ENCODE results near the gene BCAS3.

The BCAS3 gene

DNA sequence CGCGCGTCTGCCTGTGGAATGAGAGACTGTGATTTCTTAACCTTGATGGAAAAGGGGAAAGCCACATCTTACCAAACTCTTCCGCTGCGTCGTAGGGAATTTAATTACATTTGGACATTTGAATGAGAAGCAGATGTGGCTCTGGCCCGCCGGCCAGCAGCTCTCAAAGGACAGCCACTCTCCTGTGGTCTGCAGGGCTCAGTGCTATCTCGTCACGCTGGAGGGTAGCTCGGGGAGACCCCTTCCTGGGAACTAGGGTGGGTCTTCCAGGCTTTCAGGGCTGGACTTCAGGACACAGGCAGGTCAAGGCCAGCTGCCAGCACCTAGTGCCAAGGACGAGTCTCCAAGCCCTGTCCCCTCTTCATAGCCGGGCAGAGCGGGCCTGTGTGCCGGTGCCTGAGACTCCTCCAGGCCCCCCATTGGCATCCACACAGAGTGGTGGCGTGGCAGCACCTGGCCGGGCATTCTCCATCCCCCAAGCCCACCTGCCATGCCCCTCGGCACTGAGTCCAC lies 706.1 kb downstream of the BCAS3 start:
- no peak for DNase-seq (ENCODE audit: low read depth)

DNA sequence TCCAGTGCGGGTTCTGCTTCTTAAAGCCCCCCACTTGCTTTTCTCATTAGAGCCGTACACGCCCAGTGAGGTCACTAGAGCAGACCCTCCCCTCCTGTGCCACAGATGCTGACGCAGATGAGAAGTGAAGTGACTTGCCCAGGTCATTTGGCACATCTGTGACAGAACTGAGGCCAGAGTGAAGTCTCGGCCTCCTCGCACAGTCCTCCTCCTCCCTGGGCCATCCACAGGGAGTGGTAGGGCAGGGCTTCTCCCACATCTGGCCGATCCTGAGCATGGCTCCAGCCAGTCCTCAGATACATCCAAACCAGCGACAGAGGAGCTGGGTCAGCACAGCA lies 706.7 kb downstream of the BCAS3 start:
- no peak for DNase-seq (ENCODE audit: low read depth)

DNA sequence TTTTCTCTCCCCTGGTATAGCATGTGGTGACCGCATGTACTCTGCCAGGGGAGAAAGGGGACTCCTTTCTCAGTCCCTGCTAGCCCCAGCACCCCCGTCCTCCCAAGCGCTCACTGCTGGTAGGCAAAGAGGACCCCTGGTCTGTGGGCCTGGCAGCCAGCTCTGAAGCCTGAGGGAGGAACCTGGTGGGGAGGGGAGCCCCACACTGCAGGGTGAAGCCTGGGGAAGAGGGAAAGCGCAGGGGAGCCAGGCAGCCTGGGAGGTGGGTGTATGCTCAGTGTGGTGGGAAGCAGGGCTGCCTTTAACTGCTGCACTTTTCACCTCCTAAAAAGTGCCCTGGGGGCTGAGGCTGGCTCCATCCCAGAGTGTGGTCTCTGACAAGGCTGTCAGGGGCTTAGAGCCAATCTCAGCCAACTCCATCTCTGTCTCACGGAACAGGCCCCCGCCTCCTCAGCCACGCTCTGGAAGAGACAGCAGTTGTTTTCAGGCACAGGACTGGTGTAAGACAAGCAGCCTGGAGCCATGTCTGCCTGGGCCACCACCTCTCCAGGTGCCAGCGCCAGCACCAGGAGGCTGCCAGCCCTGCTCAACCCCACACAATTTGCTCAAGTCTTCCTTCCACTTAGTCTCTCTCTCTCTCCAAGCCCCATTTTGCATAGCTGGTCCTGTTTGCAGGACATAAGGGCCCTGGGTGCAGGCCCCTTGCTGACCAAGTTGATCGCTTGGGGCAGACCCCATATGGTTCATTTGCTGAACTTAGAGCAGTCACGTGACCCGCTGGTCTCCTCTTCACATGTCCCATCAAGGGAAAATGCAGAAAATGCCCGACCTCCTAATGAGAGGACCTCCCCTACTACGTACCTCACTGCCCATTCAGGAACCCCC lies 707.3 kb downstream of the BCAS3 start:
- no peak for DNase-seq (ENCODE audit: low read depth)

DNA sequence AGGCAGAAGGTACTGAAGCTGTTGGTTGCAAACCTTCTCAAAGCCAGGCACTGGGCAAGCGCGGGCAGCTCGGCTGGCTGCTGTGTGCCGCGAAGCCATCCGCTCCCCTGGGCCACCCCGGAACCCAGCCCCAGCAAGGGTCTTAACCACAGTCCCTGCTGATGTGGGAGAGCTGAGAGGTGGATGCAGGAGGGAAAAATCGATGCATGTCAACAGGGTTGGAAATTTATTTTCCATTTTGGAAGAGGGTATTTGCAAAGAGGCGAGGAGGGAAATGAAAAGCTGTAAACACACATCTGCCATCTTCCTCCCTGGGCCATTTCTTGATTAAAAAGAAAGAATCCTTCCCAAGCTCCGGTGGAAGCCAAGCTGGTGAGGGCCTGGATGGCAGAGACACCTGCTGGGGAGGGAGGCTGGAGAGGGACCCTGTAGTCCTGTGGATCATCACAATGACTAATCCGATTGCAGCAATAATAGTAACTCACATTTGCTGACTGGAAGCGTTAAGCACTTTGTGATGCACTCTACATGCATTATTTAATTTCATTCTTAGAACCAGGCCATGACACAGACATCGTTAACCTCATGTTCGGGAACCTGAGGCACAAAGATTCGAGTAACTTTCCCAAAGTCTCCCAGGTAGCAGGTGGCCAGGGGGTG lies 708.1 kb downstream of the BCAS3 start:
- no peak for DNase-seq (ENCODE audit: low read depth)

DNA sequence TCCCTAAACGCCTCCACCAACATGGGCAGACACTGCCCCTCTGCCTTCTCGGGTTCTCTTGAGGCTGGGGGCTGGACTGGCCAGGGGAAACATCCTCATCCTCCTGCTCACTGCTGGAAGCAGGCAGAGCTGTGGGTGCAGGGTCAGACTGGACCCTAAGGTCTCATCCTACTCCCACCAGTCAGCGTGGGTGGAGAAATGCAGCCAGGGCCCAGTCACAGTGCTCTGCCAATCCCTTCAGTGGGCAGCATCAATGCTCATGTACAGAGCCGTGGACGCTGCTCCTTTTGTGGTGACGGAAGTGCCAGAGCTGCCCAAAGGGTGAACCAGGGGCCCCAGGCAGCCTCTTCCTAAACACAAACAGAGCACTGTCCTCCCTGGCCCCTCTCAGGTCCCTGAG lies 708.6 kb downstream of the BCAS3 start:
- no peak for DNase-seq (ENCODE audit: low read depth)

DNA sequence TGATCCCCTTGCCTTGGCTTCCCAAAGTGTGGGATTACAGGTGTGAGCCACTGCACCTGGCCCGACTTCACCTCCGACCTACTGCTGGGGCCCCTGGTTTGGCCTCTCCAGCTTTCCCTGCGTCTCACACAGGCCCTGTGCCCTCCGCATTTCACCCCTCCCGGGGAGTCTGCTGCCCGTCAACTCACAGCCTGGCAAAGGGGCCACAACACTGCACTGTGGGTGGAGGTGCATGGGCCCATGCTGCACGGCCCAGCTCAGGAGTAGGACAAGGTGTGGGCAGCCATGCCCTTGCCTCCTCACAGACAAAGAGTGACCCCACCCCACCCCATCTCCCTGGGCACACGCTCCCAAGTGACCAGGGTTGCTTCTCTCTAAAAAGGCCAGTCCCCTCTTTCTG lies 709.4 kb downstream of the BCAS3 start:
- no peak for DNase-seq (ENCODE audit: low read depth)

DNA sequence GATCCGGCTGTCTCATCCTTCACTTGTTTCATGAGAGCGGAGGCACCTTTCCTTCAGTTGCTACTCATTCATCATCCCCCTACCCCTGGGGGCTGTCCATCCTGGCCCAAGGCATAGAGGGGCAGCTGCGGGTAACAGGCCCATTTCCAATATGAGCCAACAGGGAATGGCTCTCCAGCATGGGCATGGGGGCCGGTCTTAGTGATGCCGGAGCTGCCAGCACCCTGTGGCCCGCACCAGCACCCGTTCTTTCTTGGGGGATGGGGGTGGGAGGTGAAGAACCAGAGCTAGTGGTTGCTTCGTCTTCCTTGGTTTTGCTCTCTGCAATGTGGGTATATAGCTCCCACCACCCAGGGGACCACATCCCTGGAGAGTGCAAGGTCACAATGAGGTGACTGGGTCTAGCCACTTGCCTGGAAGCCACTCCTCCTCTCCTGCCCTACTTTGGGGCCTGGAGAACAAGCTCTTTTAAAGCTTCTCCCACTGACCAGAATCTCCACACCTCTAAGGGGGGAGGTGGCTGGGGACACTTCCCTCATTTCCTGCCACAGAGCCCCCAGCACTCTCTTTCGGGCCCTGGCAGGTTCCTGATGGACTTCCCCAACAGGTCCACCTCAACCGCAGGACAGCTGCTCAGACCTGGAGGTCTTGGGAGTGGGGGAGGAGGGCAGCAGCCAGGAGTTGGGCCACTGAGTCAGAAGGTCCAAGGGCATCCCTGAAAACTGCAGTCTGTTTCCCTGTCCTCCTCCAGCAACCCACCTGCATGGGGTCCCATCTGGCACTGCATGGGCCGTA lies 710.1 kb downstream of the BCAS3 start:
- no peak for DNase-seq (ENCODE audit: low read depth)

DNA sequence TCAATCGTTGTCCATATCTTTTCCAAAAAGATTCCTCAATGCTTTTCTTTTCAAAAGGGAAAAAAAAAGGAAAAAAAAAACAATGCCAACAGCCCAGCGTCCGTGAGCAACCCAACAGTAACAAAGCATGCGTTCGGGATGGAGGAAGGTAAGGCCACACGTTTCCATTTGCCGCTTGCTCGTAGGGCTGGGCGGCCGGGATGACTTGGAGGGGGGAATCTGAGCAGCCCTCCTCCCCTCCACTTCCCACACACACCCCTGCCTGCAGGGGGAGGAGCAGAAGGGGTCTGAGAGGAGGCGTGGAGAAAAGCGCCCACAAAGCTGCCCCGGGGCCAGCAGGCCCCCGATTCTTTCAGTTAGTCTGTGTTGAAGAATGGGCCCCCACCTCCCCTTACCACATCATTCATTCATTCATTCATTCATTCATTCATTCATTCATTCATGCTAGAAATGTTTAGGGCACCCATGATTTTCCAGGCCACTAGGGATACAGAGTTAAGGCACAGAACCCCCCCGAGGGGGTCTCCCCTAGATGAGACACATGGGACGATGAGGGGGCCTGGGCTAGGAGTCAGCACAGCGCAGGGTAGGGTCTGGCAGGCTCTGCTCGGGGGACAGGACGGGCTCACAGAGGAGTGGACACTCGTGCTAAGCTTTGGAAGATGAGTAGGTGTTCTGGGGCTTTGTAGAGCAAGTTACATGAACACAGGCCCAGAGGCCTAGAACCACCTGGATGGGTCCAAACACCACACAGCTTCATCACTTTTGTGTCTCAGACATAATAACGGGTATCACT lies 711.1 kb downstream of the BCAS3 start:
- DNase-seq (ENCODE audit: low read depth): no peak

DNA sequence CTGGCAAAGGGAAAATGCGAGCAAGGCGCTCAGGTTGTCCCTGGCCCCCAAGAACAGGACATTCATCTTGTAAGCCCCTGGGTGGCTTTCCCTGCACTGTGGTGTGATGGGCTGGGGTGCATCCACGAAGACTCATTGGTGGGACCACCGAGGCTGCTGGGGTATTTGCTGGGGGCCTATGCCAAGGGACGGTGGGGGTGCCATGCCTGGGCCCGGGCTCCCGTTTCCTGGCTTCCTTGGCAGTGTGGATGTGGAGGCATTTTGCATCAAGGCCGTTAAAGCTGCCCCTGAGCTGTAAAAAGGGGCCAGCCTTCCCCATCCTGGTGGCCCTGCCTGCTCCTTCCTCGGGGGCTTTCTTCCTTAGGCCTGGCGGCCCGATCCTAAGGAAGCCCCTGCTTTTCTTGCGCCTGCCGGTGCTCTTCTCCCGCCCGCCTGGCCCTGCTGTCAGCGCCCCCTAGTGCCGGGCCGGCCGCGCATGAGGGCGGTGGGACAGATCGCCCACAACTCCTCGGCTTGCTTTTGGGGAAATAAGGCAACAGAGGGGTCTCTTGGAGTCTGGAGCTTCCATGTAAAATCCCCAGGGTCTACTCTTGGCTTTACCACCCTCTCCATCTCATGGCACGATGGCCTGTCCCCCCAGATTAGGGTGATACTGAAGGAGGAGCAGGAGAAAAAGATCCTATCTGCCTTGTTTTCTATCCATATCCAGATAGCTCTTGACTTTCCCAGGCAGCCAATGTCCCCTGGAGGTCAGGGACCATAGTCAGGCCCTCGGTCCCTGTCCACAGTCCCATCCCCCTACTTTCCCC lies 712.2 kb downstream of the BCAS3 start:
- no peak for DNase-seq (ENCODE audit: low read depth)

DNA sequence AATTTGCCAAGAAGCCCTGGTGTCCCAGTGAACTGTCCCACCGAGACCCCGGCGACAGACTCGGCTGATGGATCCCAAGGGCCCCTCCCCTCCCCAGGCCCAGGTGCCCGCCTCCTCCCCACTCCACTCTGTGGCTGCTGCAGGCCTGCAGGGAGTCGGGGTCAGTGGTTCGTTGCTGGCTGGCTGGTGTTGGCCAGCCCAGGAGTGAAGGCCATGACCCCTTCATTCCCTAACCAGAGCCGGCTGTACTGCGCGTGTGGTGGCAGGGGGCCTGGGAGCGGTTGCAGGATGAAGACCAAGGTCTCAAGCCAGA lies 712.8 kb downstream of the BCAS3 start:
- DNase-seq (ENCODE audit: low read depth): no peak

DNA sequence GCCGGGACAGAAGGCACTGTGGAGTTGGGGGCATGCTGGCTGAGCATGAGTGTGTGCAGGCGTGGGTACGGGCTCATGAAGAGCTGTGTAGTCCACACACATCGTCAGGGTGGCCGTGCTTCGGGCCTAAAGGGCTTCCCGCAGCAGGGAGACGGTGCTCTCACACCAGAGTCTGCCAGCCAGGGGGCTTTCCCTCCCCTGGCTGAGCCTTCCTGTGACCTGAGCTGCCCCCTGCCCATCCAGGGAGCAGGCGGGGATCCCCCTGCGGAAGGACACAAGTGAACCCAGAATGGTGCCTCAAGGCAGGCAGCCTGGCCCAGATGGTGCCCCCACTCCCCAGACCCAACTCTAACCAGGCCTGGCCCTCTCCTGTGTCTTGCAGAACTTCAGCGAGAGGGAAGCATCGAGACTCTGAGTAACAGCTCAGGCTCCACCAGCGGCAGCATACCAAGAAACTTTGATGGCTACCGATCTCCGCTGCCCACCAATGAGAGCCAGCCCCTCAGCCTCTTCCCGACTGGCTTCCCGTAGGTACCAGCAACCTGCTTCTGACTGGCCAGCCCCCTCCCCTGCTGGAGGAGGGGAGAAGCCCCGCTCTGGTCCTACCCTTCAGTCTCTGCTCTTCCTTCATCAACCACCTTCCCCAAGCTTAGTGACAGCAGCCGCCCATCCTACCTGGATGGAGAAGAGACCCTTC lies 714.1 kb downstream of the BCAS3 start:
- no peak for DNase-seq (ENCODE audit: low read depth)

DNA sequence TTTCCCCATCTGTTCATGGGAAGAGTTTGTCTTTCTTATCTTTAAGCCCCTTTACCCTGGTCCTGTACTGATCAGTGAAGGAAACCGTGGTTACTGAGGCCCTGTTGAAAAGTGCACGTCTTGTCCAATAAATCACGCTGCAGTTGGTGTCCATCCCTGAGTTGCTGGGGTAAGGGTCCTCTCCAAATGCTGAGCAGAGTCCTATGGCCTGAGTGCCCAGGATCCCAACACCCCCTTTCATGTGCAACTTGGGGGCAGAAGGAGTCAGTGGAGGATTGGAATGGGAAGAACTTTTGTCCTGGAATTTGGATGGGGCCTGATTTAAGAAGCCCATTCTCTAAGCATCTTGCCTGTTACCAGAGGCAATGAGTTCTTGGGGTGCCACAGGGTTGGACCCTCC lies 715.0 kb downstream of the BCAS3 start:
- no peak for DNase-seq (ENCODE audit: low read depth)

DNA sequence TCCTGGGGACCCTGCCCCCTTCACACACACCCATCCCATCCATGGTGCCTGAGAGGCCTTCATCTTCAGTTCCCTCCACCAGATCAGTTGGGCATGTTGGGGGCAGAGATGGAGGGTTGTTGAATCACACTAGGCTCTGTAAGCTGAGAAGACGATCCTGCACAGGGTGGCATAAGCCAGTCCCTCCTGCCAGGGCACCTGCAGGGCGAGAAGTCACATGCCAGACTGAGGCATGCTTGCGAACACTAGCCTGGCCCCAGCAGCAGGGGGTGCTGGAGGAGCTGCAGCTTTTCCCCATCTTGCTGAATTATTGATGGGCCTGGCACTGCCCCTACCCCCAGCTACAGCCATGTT lies 715.9 kb downstream of the BCAS3 start:
- DNase-seq (ENCODE audit: low read depth): no peak

DNA sequence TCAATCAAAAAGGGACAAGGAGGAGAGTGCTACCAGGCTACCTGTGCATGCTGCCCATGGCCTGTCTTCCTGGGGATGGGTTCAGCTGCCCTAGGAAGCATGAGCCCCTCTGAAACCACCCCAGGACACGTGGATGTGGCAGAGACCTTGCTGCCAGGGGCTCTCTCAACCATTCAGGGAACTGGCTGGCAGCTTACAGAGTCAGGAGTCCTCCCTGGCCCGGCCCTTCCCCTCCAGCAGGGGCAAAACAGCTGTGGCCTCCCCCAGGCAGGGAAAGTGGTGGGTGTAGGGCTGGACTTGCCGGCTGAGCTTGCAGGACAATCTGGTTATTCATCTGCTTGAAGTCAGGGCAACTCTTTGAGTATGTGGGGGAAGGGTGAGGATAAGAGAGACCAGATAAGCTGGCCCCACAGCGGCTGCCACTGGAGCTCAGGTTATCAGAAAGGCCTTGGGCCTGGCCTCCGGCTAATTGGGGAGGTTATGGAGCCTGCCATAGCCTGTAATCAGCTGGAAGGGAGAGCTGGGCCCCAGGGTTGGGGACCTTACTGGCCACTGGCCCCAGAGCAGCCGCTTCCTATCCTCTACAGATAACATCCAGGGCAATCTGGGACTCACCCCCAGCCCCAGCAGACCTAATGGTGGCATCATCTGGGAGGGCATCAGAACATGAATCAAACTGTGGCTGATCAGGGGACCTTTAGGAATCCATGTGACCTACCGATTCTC lies 716.4 kb downstream of the BCAS3 start:
- DNase-seq (ENCODE audit: low read depth): no peak

DNA sequence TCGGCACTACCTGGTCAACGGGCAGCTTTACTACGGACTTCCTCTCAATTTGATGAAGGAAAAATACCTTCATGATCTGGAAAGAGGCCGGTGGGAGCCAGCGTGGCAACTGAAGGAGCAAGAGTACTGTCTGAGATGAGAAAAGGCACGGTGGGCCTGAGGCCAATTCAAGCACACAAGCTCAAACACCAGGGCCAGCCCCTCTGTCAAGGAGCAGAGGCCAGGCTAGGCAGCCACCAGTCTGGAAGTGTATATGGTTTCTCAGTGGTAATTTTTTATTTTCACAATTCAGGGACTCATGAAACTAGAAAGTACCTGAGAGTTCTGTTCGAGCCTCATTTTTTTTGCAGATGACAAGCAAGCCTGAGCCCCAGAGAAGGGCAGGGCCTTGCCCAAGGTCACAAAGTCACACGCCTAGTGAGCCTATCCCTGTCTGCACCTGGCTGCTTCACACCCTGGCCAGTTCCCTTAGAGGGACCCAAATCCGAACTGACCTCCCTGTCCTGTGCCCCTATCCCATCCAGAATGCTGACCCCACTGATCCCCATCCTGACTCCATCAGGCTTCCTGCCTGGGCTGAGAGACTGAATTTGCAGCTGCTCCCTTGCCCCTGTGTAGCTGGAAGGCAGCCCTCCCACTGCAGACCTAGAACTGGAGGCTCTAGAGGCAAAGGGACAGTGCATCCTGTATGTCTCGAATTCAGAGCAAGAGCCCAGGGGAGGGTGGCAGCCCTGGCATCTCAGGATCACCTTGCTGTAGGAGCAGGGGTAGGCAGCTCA lies 717.2 kb downstream of the BCAS3 start:
- no peak for DNase-seq (ENCODE audit: low read depth)

DNA sequence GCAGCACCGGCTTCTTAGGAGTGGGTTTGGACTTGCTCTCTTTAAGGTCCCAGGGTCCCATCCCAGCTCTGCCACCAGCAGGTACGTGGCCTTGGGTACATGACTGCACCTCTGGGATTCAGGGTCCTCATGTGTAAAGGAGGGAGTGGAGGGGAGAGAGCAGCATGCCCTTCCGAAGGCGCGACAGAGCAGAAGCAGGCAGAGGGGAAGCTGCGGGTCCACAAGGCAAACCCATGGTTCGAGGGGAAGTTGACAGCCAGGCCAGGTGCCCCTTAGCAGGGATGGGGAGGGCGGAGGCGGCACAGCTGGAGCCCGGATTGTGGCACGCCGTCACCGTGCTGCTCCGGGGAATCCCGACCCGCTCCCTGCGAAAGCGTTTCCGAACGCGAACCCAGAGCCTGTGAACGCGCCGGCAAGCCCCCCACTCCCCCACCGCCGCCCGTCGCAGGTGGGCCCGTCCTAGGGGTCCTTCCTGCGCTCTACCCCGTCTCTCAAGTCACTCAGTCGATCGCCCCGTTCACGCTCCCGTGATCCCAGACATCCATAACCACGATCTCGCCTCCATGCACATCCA lies 717.8 kb downstream of the BCAS3 start:
- no peak for DNase-seq (ENCODE audit: low read depth)

DNA sequence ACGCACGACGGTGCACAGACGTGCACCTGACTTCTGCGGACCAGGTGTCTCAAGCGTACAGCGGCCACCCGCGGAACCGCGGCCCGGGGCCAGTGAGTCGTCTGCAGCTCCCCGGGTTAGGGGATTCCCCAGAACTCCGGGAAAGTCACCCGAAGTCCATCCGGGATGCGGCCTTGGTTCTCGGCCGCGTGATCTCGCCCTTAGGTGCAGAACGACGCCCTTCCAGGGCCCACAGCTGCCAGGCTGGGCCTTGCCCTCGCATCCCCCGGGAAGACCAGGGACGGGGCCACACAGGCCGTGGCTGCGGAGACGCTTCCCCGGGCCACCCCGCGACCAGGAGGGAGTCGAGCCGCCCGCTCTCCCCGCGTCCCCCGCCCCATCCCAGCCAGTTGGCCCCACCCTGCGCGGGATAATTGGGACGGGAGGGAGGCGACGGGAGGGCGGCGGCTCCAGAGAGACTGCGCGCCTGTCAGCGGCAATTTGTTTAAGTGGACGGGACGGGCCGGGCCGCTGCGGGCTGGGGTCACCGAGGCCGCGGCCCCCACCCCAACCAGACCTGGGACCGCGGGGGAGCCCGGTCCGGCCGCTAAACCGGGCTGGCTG lies 718.4 kb downstream of the BCAS3 start:
- no peak for DNase-seq (ENCODE audit: low read depth)

DNA sequence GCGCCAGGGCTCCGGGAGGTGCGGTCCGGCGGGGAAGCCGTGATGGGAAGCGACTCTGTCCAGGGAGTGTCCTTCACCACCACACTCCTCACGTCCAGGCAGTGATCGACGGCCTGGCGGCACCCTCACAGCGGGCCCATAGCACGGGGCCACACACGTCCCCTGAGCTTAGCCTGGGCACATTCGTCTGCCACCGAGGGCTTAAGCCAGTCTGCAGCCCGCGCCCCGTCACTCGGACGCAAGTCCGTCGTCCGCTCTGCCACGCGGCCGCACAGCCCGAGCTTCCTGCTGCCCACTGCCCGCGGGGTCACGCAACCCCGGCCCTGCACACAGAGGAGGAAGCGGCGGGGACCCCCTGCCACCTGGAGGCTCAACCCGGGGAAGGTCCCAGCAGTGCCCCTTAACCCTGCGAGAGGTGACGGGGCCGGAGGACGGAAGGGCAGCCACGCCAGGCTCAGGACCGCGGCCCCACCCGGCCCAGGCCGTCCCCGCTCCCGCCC lies 719.0 kb downstream of the BCAS3 start:
- DNase-seq (ENCODE audit: low read depth): no peak

Measured in HS-27A (cell line).